Neural cell (in vitro differentiated cells): ENCODE results near the gene DGCR8. TPM values are rescaled to one million over a fixed set of nuclear protein-coding genes. Genes with fewer than 3 reads are reported as not detected.

Source experiments
- H2AFZ ChIP-seq: fragments of 200-600, 300-800 bp; sonication (generic), shearing (Covaris generic); 2 replicates; pipeline ENCODE4 v1.6.0; 2014; ENCODE audit warnings: low read depth, mild to moderate bottlenecking, antibody characterized with exemption, low read length, moderate library complexity
- H3F3A ChIP-seq: fragments of 200-600 bp; shearing (Covaris generic); 2 replicates; pipeline ENCODE4 v1.6.1; 2016; ENCODE audit warnings: mild to moderate bottlenecking, moderate library complexity, mixed read lengths, antibody characterized with exemption, low read length; ENCODE audit not compliant: insufficient read depth, poor library complexity, severe bottlenecking
- H3K27ac ChIP-seq: fragments of 200-600, 300-800 bp; sonication (generic), shearing (Covaris generic); 2 replicates; pipeline ENCODE4 v1.5.1; 2014; ENCODE audit warnings: mild to moderate bottlenecking, low read length, moderate library complexity
- H3K27me3 ChIP-seq: fragments of 300-800, 200-600 bp; sonication (generic), shearing (Covaris generic); 2 replicates; pipeline ENCODE4 v1.6.0; 2014; ENCODE audit warnings: mild to moderate bottlenecking, low read depth, low read length, moderate library complexity; ENCODE audit not compliant: insufficient read depth
- H3K36me3 ChIP-seq: fragments of 300-800, 200-600 bp; sonication (generic), shearing (Covaris generic); 2 replicates; pipeline ENCODE4 v1.5.1; 2014; ENCODE audit warnings: mild to moderate bottlenecking, antibody characterized with exemption, low read length, moderate library complexity; ENCODE audit not compliant: insufficient read depth
- H3K4me2 ChIP-seq: fragments of 300-800, 200-600 bp; sonication (generic), shearing (Covaris generic); 2 replicates; pipeline ENCODE4 v1.6.0; 2014; ENCODE audit warnings: mild to moderate bottlenecking, low read length
- H3K4me3 ChIP-seq: fragments of 300-800, 200-600 bp; sonication (generic), shearing (Covaris generic); 2 replicates; pipeline ENCODE4 v1.5.1; 2014; ENCODE audit warnings: mild to moderate bottlenecking, low read length, moderate library complexity
- H3K79me2 ChIP-seq: fragments of 200-600 bp; shearing (Covaris generic); replicated peaks from 2 replicates; pipeline ENCODE4 v1.6.0; 2014; ENCODE audit warnings: mild to moderate bottlenecking, low read length, moderate library complexity; ENCODE audit not compliant: insufficient read depth
- H3K9ac ChIP-seq: fragments of 300-800, 200-600 bp; sonication (generic), shearing (Covaris generic); 2 replicates; pipeline ENCODE4 v1.6.1; 2016; ENCODE audit warnings: mild to moderate bottlenecking, low read length, mixed read lengths
- H3K9me2 ChIP-seq: fragments of 200-600 bp; shearing (Covaris generic); 2 replicates; pipeline ENCODE4 v1.6.1; 2016; ENCODE audit warnings: mild to moderate bottlenecking, low read length, mixed read lengths; ENCODE audit not compliant: insufficient read depth
- H3K9me3 ChIP-seq: fragments of 200-600, 300-800 bp; sonication (generic), shearing (Covaris generic); 2 replicates; pipeline ENCODE4 v1.6.1; 2016; ENCODE audit warnings: mild to moderate bottlenecking, mixed run types, low read length, moderate library complexity, mixed read lengths
- H4K20me1 ChIP-seq: fragments of 200-600 bp; shearing (Covaris generic); 2 replicates; pipeline ENCODE4 v1.6.1; 2016; ENCODE audit warnings: mild to moderate bottlenecking, mixed run types; ENCODE audit not compliant: insufficient read depth
- EP300 ChIP-seq: fragments of 450-650 bp; conservative IDR thresholded peaks from 2 replicates; pipeline ENCODE4 v1.6.1; 2014; ENCODE audit warnings: antibody characterized with exemption, mild to moderate bottlenecking, moderate library complexity; ENCODE audit not compliant: poor library complexity, severe bottlenecking
- EZH2 ChIP-seq: fragments of 200-600, 300-800 bp; shearing (Covaris generic), sonication (generic); IDR thresholded peaks from 2 replicates; pipeline ENCODE4 v1.6.1; 2014; ENCODE audit warnings: antibody characterized with exemption, low read length, borderline replicate concordance, mild to moderate bottlenecking; ENCODE audit not compliant: insufficient read depth, poor library complexity, severe bottlenecking
- MXI1 ChIP-seq: fragments of 450-650 bp; conservative IDR thresholded peaks from 2 replicates; pipeline ENCODE4 v1.6.1; 2014; ENCODE audit warnings: antibody characterized with exemption, mild to moderate bottlenecking; ENCODE audit not compliant: poor library complexity, severe bottlenecking
- POLR2AphosphoS5 ChIP-seq: IDR thresholded peaks from 2 replicates; pipeline ENCODE4 v1.6.1; 2012
- RAD21 ChIP-seq: fragments of 450-650 bp; conservative IDR thresholded peaks from 2 replicates; pipeline ENCODE4 v1.6.1; 2014; ENCODE audit warnings: antibody characterized with exemption, mild to moderate bottlenecking, moderate library complexity
- REST ChIP-seq: IDR thresholded peaks from 2 replicates; pipeline ENCODE4 v1.6.1; 2012; ENCODE audit warnings: borderline replicate concordance
- SMC3 ChIP-seq: fragments of 450-650 bp; conservative IDR thresholded peaks from 2 replicates; pipeline ENCODE4 v1.6.1; 2014; ENCODE audit warnings: antibody characterized with exemption, mild to moderate bottlenecking, moderate library complexity; ENCODE audit not compliant: poor library complexity
- TAF1 ChIP-seq: IDR thresholded peaks from 2 replicates; pipeline ENCODE4 v1.6.1; 2012; ENCODE audit warnings: low read depth
- polyA plus RNA-seq: library from polyadenylated mRNA; depleted of rRNA; stranded (reverse); fragments of >200 nt; gene quantifications from 2 replicates; pipeline ENCODE4 v1.2.3, GENCODE V29; 2014
- TF ChIP-seq, protein P1 (sequence below): fragments of 450-650 bp; IDR thresholded peaks from 2 replicates; pipeline ENCODE4 v1.5.1; 2014; ENCODE audit warnings: antibody characterized with exemption, mild to moderate bottlenecking, moderate library complexity; ENCODE audit not compliant: poor library complexity, severe bottlenecking

DGCR8 gene
- polyA plus RNA-seq, 1 donor from 2014 or later, result 48.9 TPM

GRCh38 chr22:20128902-20129746 is 49.1 kb downstream of the DGCR8 start:
- TF ChIP-seq, protein P1, sequence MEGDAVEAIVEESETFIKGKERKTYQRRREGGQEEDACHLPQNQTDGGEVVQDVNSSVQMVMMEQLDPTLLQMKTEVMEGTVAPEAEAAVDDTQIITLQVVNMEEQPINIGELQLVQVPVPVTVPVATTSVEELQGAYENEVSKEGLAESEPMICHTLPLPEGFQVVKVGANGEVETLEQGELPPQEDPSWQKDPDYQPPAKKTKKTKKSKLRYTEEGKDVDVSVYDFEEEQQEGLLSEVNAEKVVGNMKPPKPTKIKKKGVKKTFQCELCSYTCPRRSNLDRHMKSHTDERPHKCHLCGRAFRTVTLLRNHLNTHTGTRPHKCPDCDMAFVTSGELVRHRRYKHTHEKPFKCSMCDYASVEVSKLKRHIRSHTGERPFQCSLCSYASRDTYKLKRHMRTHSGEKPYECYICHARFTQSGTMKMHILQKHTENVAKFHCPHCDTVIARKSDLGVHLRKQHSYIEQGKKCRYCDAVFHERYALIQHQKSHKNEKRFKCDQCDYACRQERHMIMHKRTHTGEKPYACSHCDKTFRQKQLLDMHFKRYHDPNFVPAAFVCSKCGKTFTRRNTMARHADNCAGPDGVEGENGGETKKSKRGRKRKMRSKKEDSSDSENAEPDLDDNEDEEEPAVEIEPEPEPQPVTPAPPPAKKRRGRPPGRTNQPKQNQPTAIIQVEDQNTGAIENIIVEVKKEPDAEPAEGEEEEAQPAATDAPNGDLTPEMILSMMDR, result no peak
- TF ChIP-seq RAD21, result no peak
- TF ChIP-seq REST, result no peak
- no peak for TF ChIP-seq POLR2AphosphoS5
- no peak for TF ChIP-seq SMC3
- TF ChIP-seq EZH2, result no peak
- TF ChIP-seq TAF1, result no peak
- TF ChIP-seq MXI1, result no peak
- no peak for TF ChIP-seq EP300
- Histone ChIP-seq H3K36me3 (no peaks in the 10 kb centered on the region), H2AFZ (no peak overlapping the region)

GRCh38 chr22:20129747-20130014 is 49.6 kb downstream of the DGCR8 start:
- no peaks in the 10 kb centered on the region for H3K9me2 ChIP-seq
- no peaks in the 10 kb centered on the region for H3K36me3 ChIP-seq
- H3K9ac ChIP-seq, result no peak overlapping the region
- H3K27ac ChIP-seq, result no peak overlapping the region
- H3K9me3 ChIP-seq, result no peaks in the 10 kb centered on the region
- no peaks in the 10 kb centered on the region for H3K79me2 ChIP-seq
- H3K27me3 ChIP-seq, result no peaks in the 10 kb centered on the region
- no peak overlapping the region for H2AFZ ChIP-seq
- H3F3A ChIP-seq, result no peaks in the 10 kb centered on the region
- no peak overlapping the region for H3K4me2 ChIP-seq
- H4K20me1 ChIP-seq, result no peaks in the 10 kb centered on the region
- H3K4me3 ChIP-seq, result no peak overlapping the region
- TF ChIP-seq TAF1, result no peak
- TF ChIP-seq REST, result no peak
- TF ChIP-seq RAD21, result no peak
- no peak for TF ChIP-seq EZH2
- TF ChIP-seq EP300, result no peak

More at GRCh38 chr22:20128902-20129746, 49.1 kb downstream of the DGCR8 start:
- no peaks in the 10 kb centered on the region for H4K20me1 ChIP-seq
- no peak overlapping the region for H3K9ac ChIP-seq
- no peaks in the 10 kb centered on the region for H3K9me3 ChIP-seq
- no peaks in the 10 kb centered on the region for H3K27me3 ChIP-seq
- H3K4me2 ChIP-seq, result no peak overlapping the region
- H3K4me3 ChIP-seq, result no peak overlapping the region
- no peaks in the 10 kb centered on the region for H3K79me2 ChIP-seq
- no peak overlapping the region for H3K27ac ChIP-seq
- no peaks in the 10 kb centered on the region for H3K9me2 ChIP-seq
- H3F3A ChIP-seq, result no peaks in the 10 kb centered on the region
